PFSK-1 (cell line): ENCODE measurements around the gene BAIAP3.

Source experiments
- POLR2AphosphoS5 ChIP-seq: IDR thresholded peaks from 2 replicates; pipeline ENCODE4 v1.6.1; 2012; ENCODE audit warnings: low read depth, mild to moderate bottlenecking, control low read depth, low read length, moderate library complexity
- SIN3A ChIP-seq: IDR thresholded peaks from 2 replicates; pipeline ENCODE4 v1.6.1; 2012; ENCODE audit warnings: mild to moderate bottlenecking, low read length, moderate library complexity, borderline replicate concordance; ENCODE audit not compliant: insufficient read depth
- TAF1 ChIP-seq: IDR thresholded peaks from 2 replicates; pipeline ENCODE4 v1.6.1; 2012; ENCODE audit warnings: low read length, control low read depth, borderline replicate concordance; ENCODE audit not compliant: insufficient read depth
- TF ChIP-seq, protein P1 (sequence below), 2 experiments: IDR thresholded peaks; 2 replicates each; pipeline versions ENCODE4 v1.6.1 to v1.8.0; 2011 to 2012; ENCODE audit warnings: low read depth in 2 of 2, low read length in 2 of 2, control low read depth in 1 of 2, inconsistent platforms in 1 of 2, mild to moderate bottlenecking in 1 of 2, moderate library complexity in 1 of 2; ENCODE audit not compliant: insufficient read depth in 1 of 2

DNA sequence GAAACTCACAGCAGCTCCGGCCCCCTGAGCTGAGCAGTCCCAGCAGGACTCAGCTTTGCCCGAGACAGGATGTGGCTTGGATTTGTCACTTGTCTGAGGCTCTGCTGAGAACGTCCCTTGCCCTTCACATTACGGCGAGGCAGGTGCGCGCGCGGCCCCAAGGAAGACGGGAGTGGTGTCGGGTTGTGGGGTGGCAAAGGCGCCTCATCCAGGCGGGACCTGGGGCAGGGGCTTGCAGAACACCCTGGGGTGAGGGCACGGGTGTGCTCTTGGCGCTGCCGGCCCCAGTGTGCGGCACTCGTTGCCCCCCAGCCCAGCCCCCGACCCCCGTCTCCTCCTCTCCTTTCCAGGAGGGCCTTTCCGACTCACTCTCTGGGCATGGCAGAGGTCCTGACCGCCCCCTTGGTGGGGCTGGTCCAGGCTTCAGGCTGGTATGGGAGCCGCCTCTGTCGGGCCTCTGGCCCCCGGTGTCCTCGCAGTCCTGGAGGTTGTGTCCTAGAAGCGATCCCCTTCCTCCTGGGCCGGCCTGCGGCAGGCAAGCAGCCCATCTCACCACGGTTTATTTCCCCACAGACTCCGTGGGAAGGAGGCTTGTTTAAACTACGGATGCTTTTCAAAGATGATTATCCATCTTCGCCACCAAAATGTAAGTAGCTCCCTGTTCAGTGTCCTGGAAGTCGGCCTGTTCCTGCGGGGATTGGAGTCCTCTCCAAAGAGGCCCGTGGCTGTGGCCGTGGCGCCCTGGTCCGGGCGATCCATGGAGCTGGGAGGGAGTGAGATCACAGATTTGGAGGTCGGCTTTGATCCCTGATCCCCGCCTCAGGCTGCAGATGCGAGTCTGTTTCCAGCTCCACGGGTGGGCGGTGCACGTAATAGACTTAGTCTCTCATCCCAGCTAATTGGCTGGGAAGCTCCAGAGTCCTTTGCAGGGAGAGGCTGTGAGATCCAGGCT is 18.1 kb upstream of the BAIAP3 start:
- TF ChIP-seq POLR2AphosphoS5 (no peak), TAF1 (no peak), SIN3A (no peak)
- TF ChIP-seq, protein P1, sequence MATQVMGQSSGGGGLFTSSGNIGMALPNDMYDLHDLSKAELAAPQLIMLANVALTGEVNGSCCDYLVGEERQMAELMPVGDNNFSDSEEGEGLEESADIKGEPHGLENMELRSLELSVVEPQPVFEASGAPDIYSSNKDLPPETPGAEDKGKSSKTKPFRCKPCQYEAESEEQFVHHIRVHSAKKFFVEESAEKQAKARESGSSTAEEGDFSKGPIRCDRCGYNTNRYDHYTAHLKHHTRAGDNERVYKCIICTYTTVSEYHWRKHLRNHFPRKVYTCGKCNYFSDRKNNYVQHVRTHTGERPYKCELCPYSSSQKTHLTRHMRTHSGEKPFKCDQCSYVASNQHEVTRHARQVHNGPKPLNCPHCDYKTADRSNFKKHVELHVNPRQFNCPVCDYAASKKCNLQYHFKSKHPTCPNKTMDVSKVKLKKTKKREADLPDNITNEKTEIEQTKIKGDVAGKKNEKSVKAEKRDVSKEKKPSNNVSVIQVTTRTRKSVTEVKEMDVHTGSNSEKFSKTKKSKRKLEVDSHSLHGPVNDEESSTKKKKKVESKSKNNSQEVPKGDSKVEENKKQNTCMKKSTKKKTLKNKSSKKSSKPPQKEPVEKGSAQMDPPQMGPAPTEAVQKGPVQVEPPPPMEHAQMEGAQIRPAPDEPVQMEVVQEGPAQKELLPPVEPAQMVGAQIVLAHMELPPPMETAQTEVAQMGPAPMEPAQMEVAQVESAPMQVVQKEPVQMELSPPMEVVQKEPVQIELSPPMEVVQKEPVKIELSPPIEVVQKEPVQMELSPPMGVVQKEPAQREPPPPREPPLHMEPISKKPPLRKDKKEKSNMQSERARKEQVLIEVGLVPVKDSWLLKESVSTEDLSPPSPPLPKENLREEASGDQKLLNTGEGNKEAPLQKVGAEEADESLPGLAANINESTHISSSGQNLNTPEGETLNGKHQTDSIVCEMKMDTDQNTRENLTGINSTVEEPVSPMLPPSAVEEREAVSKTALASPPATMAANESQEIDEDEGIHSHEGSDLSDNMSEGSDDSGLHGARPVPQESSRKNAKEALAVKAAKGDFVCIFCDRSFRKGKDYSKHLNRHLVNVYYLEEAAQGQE (IDR thresholded peaks at IDR 0.05; ENCODE audit: insufficient read depth in 1 of 2, low read depth in 2 of 2, low read length in 2 of 2): no peak
